Prostate gland (tissue), 2 donors: Measurements from ENCODE around the gene ZNF12. TPM values are rescaled to one million over a fixed set of nuclear protein-coding genes. Genes with fewer than 3 reads are reported as not detected.

ENCODE experiments used
- DNase-seq: peaks from one replicate; pipeline ENCODE4 v3.0.0-alpha.2; 2019; ENCODE audit warnings: low spot score
- H3K27ac ChIP-seq, 2 donors: fragments of 200-600 bp; sonication (generic); 2 replicates each; pipeline ENCODE4 v1.5.1; 2017 to 2019
- H3K27me3 ChIP-seq: fragments of 200-600 bp; sonication (generic); replicated peaks from 2 replicates; pipeline ENCODE4 v1.5.1; 2019; ENCODE audit not compliant: insufficient read depth
- H3K36me3 ChIP-seq, 2 donors: fragments of 200-600 bp; sonication (generic); 1 replicate in 1 of 2; 2 replicates in 1 of 2; pipeline versions ENCODE4 v1.5.1 to v1.8.1; 2017 to 2019
- H3K4me1 ChIP-seq: fragments of 200-600 bp; sonication (generic); replicated peaks from 2 replicates; pipeline ENCODE4 v1.5.1; 2019
- H3K4me3 ChIP-seq, 2 donors: fragments of 200-600 bp; sonication (generic); 2 replicates each; pipeline ENCODE4 v1.5.1; 2017 to 2019
- H3K9me3 ChIP-seq: fragments of 200-600 bp; sonication (generic); 2 replicates; pipeline ENCODE4 v1.5.1; 2017
- POLR2A ChIP-seq: fragments of 450-650 bp; IDR thresholded peaks from one replicate; pipeline ENCODE4 v1.6.1; 2016; ENCODE audit warnings: antibody characterized with exemption, mild to moderate bottlenecking
- POLR2AphosphoS5 ChIP-seq: sonication (generic); formaldehyde crosslinking; IDR thresholded peaks from one replicate; pipeline ENCODE4 v1.6.1; 2017; ENCODE audit warnings: antibody characterized with exemption
- WGBS: methylation state at CpG from one replicate; pipeline ENCODE4 v1.1.5; 2018; 5-methylcytosine and 5-hydroxymethylcytosine counted together
- intact Hi-C: fragments of 100-400 bp; cut with DNase I; formaldehyde crosslinking; loops from one replicate; pipeline ENCODE4 v1.14.2; 2022
- total RNA-seq, 2 donors: library from RNA; depleted of rRNA; stranded (reverse); fragments of >200 nt; gene quantifications; one replicate each; pipeline ENCODE4 v1.1.0, GENCODE V29; 2016
- TF ChIP-seq, protein P1 (sequence below), 4 experiments: fragments of 200-600 bp in 2 of 4; fragments of 450-650 bp in 2 of 4; sonication (generic) in 2 of 4; IDR thresholded peaks; 1 replicate in 3 of 4; 2 replicates in 1 of 4; pipeline ENCODE4 v1.5.1; 2016 to 2019; ENCODE audit warnings: antibody characterized with exemption in 4 of 4, mild to moderate bottlenecking in 2 of 4, moderate library complexity in 2 of 4

Gene ZNF12
- total RNA-seq, 2 donors from 2014 or later = 22.1 to 24.1 TPM

DNA sequence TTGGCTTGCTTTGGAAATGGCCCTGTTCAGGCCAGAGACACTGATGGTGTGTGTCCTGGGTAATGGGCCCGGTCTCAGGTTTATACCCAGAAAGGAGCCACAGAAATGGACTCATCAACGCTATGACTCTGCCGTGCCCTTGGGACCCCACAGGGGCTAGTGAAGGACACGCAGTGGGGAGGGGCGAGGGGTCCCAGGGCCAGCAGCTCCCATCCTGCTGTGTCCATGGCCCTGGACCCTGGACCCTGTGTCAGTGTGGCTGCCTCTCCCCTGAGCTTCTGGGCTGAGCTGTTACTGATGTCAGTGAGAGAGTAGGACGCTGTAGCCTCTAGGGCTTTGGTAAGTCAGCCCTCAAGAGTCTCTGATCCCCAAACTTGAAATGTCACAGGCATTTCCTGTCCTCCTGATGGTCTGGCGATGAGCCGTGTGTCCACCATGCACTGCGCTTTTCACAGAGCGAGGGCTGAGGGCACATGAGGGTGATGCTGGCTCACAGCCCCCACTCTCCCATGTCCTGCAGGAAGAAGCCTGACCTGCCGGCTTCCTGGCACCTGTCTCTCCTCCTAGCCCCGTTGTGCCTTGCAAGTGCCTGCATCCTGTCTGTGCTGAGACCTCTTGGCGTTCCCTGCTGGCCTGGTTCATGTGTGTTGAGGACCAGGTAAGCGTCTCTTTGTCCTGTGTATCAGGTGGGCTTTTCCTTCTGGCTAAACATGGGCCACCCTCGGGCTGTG lies 65.3 kb downstream of the ZNF12 start:
- intact Hi-C loops = no loop called here
- 89% methylated on average over 15 of the region's 15 CpGs for WGBS

DNA sequence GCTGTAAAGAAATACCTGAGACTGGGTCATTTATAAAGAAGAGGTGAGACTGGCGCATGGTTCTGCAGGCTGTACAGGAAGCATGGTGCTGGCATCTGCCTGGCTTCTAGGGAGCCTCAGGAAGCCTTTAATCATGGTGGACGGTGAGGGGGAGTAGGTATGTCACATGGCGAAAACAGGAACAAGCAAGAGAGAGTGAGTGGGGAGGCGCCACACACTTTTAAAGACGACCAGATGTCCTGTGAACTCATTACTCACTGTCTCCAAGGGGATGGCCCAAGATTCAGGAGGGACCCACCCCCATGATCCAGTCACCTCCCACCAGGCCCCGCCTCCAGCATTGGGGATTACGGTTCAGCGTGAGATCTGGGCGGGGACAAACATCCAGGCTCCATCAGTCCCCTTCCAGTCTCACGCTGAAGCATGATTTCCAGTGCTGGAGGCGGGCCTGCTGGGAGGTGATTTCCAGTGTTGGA lies 66.5 kb downstream of the ZNF12 start:
- H3K27me3 ChIP-seq = no peaks in the 10 kb centered on the region
- intact Hi-C loops = no loop called here
- H3K36me3 ChIP-seq = peaks cover 7 to 26% of the 10 kb centered on the region in 2 donors

More for the DNA sequence above, 65.3 kb downstream of the ZNF12 start:
- Histone ChIP-seq H3K27ac (no peak overlapping the region), H3K9me3 (no peaks in the 10 kb centered on the region), H3K27me3 (no peaks in the 10 kb centered on the region), H3K36me3 (peaks cover 7 to 27% of the 10 kb centered on the region in 2 donors), H3K4me3 (no peak overlapping the region), H3K4me1 (peaks cover 6% of the 10 kb centered on the region)
- no peak for DNase-seq
- no peak for TF ChIP-seq POLR2AphosphoS5
- no peak for TF ChIP-seq POLR2A
- TF ChIP-seq, protein P1, sequence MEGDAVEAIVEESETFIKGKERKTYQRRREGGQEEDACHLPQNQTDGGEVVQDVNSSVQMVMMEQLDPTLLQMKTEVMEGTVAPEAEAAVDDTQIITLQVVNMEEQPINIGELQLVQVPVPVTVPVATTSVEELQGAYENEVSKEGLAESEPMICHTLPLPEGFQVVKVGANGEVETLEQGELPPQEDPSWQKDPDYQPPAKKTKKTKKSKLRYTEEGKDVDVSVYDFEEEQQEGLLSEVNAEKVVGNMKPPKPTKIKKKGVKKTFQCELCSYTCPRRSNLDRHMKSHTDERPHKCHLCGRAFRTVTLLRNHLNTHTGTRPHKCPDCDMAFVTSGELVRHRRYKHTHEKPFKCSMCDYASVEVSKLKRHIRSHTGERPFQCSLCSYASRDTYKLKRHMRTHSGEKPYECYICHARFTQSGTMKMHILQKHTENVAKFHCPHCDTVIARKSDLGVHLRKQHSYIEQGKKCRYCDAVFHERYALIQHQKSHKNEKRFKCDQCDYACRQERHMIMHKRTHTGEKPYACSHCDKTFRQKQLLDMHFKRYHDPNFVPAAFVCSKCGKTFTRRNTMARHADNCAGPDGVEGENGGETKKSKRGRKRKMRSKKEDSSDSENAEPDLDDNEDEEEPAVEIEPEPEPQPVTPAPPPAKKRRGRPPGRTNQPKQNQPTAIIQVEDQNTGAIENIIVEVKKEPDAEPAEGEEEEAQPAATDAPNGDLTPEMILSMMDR (IDR thresholded peaks at IDR 0.05) = no peak

DNA sequence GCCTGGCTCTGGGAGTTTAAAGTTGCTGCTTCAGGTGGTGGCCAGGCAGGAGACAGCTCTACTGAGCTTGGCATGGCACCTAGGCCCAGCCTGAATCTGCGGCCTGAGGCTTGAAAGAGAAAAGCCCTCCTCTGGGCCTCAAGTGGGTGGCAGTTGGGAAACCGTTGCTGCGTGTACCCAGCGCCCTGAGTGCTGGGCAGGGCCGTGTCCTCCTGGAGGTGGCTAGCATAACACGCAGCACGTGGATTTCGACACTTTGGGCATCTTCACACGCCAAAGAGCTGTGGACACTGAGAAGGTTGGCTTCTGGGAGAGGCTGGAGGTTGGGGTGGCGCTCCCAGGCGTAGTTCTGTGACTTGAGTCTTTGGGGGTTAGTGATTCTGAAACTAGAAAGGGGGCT lies 67.1 kb downstream of the ZNF12 start:
- H3K36me3 ChIP-seq = peaks cover 5 to 19% of the 10 kb centered on the region in 2 donors
- H3K27me3 ChIP-seq = no peaks in the 10 kb centered on the region
- 87% methylated on average over 11 of the region's 11 CpGs for whole genome bisulfite sequencing
- TF ChIP-seq POLR2AphosphoS5 (no peak), POLR2A (no peak)
- TF ChIP-seq, protein P1 (IDR thresholded peaks at IDR 0.05) = no peak
- intact Hi-C loops = loop anchor here (5.0 kb wide), 1 partner anchor 68 kb away; the partner anchor contains the start of gene ZNF12
- no peak overlapping the region for H3K27ac ChIP-seq
- H3K4me1 ChIP-seq = peaks cover 6% of the 10 kb centered on the region
- H3K4me3 ChIP-seq = no peak overlapping the region
- DNase-seq = no peak
- no peaks in the 10 kb centered on the region for H3K9me3 ChIP-seq

More for the DNA sequence above, 66.5 kb downstream of the ZNF12 start:
- DNase-seq = no peak
- 67% methylated on average over 11 of the region's 11 CpGs for WGBS
- Histone ChIP-seq H3K27ac (no peak overlapping the region), H3K4me1 (peaks cover 6% of the 10 kb centered on the region), H3K9me3 (no peaks in the 10 kb centered on the region), H3K4me3 (no peak overlapping the region)
- TF ChIP-seq POLR2A (no peak), POLR2AphosphoS5 (no peak)
- TF ChIP-seq, protein P1 (IDR thresholded peaks at IDR 0.05) = no peak

DNA sequence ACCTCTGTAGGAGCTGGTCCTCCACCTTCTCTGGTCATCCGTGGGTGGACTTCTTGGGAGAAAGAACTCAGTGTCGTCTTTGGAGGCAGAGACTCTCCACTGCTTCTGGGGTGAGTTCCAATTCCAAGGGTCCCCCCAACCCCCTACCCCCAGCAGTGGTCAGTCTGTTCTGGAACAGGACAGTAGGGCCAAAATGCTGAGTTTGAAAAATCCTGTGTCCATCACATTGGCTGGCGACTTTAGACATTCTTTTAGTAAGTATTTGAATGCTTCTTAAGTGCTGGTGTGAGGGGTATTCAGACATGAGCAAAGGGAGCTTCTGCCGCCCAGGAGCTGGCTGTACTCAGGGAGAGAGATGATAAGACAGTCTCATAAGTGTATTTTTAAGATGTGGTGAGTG lies 67.7 kb downstream of the ZNF12 start:
- Histone ChIP-seq H3K27me3 (no peaks in the 10 kb centered on the region), H3K4me3 (no peak overlapping the region), H3K9me3 (no peaks in the 10 kb centered on the region), H3K4me1 (peaks cover 6% of the 10 kb centered on the region), H3K27ac (no peak overlapping the region), H3K36me3 (peaks cover 0 to 16% of the 10 kb centered on the region in 2 donors)
- 77% methylated on average over 4 of the region's 4 CpGs for WGBS
- intact Hi-C loops = loop anchor here (5.0 kb wide), 1 partner anchor 68 kb away; the partner anchor contains the start of gene ZNF12
- TF ChIP-seq POLR2AphosphoS5 (no peak), POLR2A (no peak)
- TF ChIP-seq, protein P1 (IDR thresholded peaks at IDR 0.05) = no peak
- DNase-seq = no peak

Other genes with a start within 250 kb of the ZNF12 start
- gene KDELR2, start 222.8 kb downstream of the ZNF12 start, total RNA-seq = 100 to 1,000 TPM in 1 of 2 donors, 10 to 100 TPM in 1; 75.2 to 117 TPM
- gene GRID2IP, start 155.5 kb downstream of the ZNF12 start, total RNA-seq = 1 to 10 TPM in 1 of 2 donors, under 1 TPM in 1; 0.73 to 2.6 TPM
- gene ZDHHC4, start 129.5 kb downstream of the ZNF12 start, total RNA-seq = 10 to 100 TPM; 69.9 to 73.3 TPM
- 10 to 100 TPM; 38.3 to 38.7 TPM for gene INTS15, start 116.9 kb downstream of the ZNF12 start, total RNA-seq
- gene ZNF853, start 91.3 kb downstream of the ZNF12 start, total RNA-seq = 10 to 100 TPM; 16.5 to 17.2 TPM
- 10 to 100 TPM; 39.2 to 53.8 TPM for gene ZNF316, start 69.6 kb downstream of the ZNF12 start, total RNA-seq
- gene RSPH10B2, start 47.2 kb upstream of the ZNF12 start, total RNA-seq = 10 to 100 TPM in 1 of 2 donors, not detected in 1; 14.6 TPM
- gene CCZ1B, start 119.3 kb upstream of the ZNF12 start, total RNA-seq = 10 to 100 TPM; 22.7 to 38.1 TPM